ENCODE measurements around the gene ZNRD2.
"Not testable (repeated sequence)": the region's sequence is repeated elsewhere in the genome, so short reads cannot be mapped to it uniquely, and the experiment has no call there.

The ZNRD2 gene

DNA sequence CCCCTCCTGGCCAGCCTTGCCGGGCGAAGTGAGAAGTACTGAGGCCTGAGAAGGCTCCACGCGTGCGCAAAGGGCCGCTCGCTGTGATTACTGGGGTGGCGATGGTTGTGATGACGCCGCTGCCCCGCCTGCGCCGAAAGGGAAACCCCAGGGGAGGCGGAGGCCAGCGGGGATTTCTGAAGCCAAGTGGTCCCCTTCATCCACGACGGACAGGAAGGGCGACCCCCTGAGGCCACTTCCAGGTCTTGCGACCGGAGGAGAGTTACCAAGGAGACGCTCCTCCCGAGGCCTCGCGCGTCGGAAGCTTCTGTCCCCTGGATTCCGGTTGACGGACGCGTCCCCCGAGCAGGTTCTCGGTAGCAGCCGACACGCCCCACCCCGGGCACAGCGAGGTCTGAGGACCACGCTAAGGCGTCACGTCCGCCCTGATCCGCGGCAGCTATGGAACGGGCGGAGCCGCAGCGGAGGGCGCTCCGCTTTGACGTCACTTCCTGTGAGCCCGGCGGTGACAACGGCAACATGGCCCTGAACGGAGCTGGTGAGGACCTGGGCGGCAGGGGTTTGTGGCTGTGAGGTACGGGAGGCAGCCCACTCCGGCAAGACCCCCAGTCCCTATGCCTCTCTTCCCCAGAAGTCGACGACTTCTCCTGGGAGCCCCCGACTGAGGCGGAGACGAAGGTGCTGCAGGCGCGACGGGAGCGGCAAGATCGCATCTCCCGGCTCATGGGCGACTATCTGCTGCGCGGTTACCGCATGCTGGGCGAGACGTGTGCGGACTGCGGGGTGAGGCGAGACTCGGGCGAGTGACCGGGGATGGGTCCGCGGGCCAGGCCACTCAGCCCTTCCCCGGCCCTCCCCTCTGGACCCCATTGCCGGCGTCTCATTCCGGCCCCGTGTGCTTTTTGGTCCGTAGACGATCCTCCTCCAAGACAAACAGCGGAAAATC lies at the start of gene ZNRD2:
TSS of gene ZNRD2 (plus strand) at position 505 of the 946 bp plus-strand sequence. CDS start at position 520, 15 bp downstream.
- peak within 1 kb of the TSS; percentile 96 for H3K4me3 ChIP-seq (ENCODE audit: control insufficient read depth, low read depth, low read length)
- TF ChIP-seq, protein P1, sequence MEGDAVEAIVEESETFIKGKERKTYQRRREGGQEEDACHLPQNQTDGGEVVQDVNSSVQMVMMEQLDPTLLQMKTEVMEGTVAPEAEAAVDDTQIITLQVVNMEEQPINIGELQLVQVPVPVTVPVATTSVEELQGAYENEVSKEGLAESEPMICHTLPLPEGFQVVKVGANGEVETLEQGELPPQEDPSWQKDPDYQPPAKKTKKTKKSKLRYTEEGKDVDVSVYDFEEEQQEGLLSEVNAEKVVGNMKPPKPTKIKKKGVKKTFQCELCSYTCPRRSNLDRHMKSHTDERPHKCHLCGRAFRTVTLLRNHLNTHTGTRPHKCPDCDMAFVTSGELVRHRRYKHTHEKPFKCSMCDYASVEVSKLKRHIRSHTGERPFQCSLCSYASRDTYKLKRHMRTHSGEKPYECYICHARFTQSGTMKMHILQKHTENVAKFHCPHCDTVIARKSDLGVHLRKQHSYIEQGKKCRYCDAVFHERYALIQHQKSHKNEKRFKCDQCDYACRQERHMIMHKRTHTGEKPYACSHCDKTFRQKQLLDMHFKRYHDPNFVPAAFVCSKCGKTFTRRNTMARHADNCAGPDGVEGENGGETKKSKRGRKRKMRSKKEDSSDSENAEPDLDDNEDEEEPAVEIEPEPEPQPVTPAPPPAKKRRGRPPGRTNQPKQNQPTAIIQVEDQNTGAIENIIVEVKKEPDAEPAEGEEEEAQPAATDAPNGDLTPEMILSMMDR (IDR thresholded peaks at IDR 0.05; ENCODE audit: control insufficient read depth, insufficient read depth, low read depth, low read length, missing control alignments), result peak; percentile 57
- peak; percentile 94 for DNase-seq (ENCODE audit: low read depth)

DNA sequence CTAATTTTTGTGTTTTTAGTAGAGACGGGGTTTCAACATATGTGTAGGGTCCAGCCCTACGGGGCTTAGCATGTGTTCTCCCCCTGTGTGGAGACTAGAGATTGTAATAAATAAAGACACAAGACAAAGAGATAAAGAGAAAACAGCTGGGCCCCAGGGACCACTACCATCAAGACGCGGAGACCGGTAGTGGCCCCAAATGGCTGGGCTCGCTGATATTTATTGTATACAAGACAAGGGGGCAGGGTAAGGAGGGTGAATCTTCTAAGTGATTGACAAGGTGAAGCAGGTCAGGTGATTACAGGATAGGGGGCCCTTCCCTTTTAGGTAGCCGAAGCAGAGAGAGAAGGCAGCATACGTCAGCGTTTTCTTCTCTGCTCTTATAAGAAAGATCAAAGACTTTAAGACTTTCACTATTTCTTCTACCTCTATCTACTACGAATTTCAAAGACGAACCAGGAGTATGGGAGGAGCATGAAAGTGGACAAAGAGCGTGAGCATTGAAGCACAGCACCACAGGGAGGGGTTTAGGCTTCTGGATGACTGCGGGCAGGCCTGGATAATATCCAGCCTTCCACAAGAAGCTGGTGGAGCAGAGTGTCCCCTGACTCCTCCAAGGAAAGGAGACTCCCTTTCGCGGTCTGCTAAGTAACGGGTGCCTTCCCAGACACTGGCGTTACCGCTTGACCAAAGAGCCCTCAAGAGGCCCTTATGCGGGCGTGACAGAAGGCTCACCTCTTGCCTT lies 48.3 kb upstream of the ZNRD2 start:
- H3K4me3 ChIP-seq (ENCODE audit: control insufficient read depth, low read depth, low read length); DNase-seq (ENCODE audit: low read depth): not testable (repeated sequence)

DNA sequence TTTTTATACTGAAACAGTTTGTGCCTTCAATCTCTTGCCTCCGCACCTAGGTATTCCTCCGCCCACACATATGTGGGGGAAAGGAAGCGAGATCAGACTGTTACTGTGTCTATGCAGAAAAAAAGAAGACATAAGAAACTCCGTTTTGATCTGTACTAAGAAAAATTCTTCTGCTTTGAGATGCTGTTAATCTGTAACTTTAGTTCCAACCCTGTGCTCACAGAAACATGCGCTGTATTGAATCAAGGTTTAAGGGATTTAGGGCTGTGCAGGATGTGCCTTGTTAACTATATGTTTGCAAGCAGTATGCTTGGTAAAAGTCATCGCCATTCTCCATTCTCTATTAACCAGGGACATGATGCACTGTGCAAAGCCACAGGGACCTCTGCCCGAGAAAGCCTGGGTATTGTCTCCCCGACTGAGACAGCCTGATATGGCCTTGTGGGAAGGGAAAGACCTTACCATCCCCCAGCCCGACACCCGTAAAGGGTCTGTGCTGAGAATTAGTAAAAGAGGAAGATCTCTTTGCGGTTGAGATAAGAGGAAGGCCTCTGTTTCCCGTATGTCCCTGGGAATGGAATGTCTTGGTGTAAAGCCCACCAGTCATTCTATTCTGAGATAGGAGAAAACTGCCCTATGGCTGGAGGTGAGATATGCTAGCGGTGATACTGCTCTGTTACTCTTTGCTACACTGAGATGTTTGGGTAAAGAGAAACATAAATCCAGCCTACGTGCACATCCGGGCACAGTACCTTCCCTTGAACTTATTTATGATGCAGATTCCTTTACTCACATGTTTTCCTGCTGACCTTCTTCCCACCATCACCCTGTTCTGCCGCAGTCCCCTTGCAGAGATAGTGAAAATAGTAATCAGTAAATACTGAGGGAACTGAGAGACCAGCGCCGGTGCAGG lies 47.3 kb upstream of the ZNRD2 start:
- DNase-seq (ENCODE audit: low read depth); H3K4me3 ChIP-seq (ENCODE audit: control insufficient read depth, low read depth, low read length): not testable (repeated sequence)

- not testable (repeated sequence) for DNase-seq (ENCODE audit: low read depth); H3K4me3 ChIP-seq (ENCODE audit: control insufficient read depth, low read depth, low read length)
Observed at GRCh38 chr11:65523631-65523968, 46.7 kb upstream of the ZNRD2 start.

DNA sequence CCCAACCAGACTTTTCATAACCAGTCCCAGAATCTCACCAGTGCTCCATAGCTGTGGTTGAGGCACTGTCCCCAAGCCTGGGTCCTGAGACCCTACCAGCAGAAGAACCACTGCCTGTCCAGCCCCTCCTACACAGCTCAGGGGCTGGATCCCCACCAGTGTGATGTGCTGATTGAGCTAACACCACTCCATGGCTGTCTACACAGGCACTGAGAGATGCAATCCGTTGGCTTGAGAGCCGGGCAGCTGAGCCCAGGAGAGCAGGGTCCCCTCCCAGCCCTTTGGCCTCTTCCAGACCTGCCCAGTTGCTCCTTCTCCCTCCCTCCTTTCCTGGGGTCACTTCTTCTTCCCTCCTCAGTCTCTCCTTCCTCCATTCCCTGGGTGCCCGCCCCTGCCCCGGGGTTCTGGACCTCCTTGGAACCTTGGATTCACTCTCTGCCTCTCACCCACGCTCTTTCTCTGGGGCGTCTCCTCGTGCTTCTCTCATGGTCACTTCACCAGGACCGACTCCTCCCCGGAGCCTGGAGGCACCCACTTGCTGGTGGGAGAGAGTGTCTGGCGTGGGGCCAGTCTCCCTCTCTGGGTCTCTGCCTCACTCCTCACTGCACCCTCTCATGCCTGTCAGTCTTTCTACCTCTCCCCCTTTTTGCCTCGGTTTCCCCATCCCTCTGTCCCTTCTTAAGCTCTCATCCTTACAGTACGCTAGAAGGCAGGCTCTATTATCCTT lies 46.1 kb upstream of the ZNRD2 start:
- DNase-seq (ENCODE audit: low read depth), result no peak
- TF ChIP-seq, protein P1 (IDR thresholded peaks at IDR 0.05; ENCODE audit: control insufficient read depth, insufficient read depth, low read depth, low read length, missing control alignments), result no peak
- H3K4me3 ChIP-seq (ENCODE audit: control insufficient read depth, low read depth, low read length), result no peak overlapping the region; the same call in 1 of the 2 replicates

DNA sequence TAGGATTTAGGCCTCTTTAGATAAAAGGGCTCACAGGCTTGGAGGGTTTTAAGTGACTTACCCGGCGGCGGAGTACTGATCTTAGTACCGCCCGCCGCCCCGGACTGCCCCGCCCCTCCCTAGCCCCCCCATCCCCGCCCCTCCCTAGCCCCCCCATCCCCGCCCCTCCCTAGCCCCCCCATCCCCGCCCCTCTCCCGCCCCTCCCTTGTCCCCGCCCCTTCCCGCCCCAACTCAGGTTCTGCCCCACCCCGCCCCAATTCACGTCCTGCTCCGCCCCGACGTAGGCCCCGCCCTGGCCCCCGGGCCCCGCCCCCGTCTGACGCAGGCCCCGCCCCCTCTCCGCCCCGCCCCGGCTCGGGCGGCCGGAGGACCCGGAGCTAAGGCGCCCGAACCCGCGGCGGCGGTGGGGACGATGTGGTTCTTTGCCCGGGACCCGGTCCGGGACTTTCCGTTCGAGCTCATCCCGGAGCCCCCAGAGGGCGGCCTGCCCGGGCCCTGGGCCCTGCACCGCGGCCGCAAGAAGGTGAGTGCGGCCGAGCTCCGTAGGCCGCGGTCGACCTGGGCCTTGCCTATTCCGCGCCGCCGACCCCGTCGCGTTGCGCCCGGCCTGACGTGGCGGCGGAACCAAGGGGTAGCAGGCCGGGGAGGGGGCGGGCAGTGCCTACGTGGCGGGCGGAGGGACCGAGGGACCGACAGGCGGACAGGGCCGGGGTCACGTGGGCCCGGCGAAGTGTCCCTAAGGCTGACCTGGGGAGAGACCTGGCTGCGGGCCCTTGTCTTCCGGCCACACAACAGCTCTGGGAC lies 45.3 kb upstream of the ZNRD2 start, which contains the start of gene SCYL1:
TSS of gene SCYL1 (plus strand) at position 343 of the 805 bp plus-strand sequence. CDS start at position 414, 71 bp downstream.
- H3K4me3 ChIP-seq (ENCODE audit: control insufficient read depth, low read depth, low read length), result peak within 1 kb of the TSS; percentile 83
- peak; percentile 39 for DNase-seq (ENCODE audit: low read depth)
- TF ChIP-seq, protein P1 (IDR thresholded peaks at IDR 0.05; ENCODE audit: control insufficient read depth, insufficient read depth, low read depth, low read length, missing control alignments), result no peak
